ENCODE measurements around the gene OTC.

OTC gene

GRCh38 chrX:38468563-38469157 lies 116.3 kb downstream of the OTC start:
- DNase-seq, result no peak
